ENCODE results near the gene PCAT6. TPM values are rescaled to one million over a fixed set of nuclear protein-coding genes. Genes with fewer than 3 reads are reported as not detected.

PCAT6 gene
- total RNA-seq, 1 donor from 2014 or later = 5.7 TPM

- H3K27me3 Mint-ChIP-seq (ENCODE audit: low read depth) = no peaks in the 10 kb centered on the region
- peaks cover 16% of the 10 kb centered on the region for H3K4me1 Mint-ChIP-seq
- no peaks in the 10 kb centered on the region for H3K36me3 Mint-ChIP-seq (ENCODE audit: low read depth)
- no peak for DNase-seq (ENCODE audit: low read depth, low spot score)
- H3K27ac Mint-ChIP-seq (ENCODE audit: unreplicated experiment) = no peak overlapping the region
- no peak for TF ChIP-seq CTCF (conservative IDR thresholded peaks at IDR 0.05)
- no peak overlapping the region for H3K4me3 Mint-ChIP-seq
- no peaks in the 10 kb centered on the region for H3K9me3 Mint-ChIP-seq
These were observed 21.2 kb downstream of the PCAT6 start for GRCh38 chr1:202831906-202832305.

GRCh38 chr1:202834771-202835547, 24.2 kb downstream of the PCAT6 start:
- Mint-ChIP-seq H3K9me3 (no peaks in the 10 kb centered on the region), H3K27me3 (ENCODE audit: low read depth) (no peaks in the 10 kb centered on the region), H3K36me3 (ENCODE audit: low read depth) (no peaks in the 10 kb centered on the region), H3K4me3 (no peak overlapping the region), H3K4me1 (peaks cover 30% of the 10 kb centered on the region), H3K27ac (ENCODE audit: unreplicated experiment) (no peak overlapping the region)
- no peak for TF ChIP-seq CTCF (conservative IDR thresholded peaks at IDR 0.05)
- DNase-seq (ENCODE audit: low read depth, low spot score) = no peak

GRCh38 chr1:202835548-202836072, 24.9 kb downstream of the PCAT6 start:
- no peaks in the 10 kb centered on the region for H3K36me3 Mint-ChIP-seq (ENCODE audit: low read depth)
- no peak overlapping the region for H3K27ac Mint-ChIP-seq (ENCODE audit: unreplicated experiment)
- no peak for DNase-seq (ENCODE audit: low read depth, low spot score)
- peaks cover 30% of the 10 kb centered on the region for H3K4me1 Mint-ChIP-seq
- no peak for TF ChIP-seq CTCF (conservative IDR thresholded peaks at IDR 0.05)
- no peak overlapping the region for H3K4me3 Mint-ChIP-seq
- H3K27me3 Mint-ChIP-seq (ENCODE audit: low read depth) = no peaks in the 10 kb centered on the region
- H3K9me3 Mint-ChIP-seq = no peaks in the 10 kb centered on the region

GRCh38 chr1:202836623-202837403, 26.1 kb downstream of the PCAT6 start:
- no peaks in the 10 kb centered on the region for H3K9me3 Mint-ChIP-seq
- H3K36me3 Mint-ChIP-seq (ENCODE audit: low read depth) = no peaks in the 10 kb centered on the region
- H3K27me3 Mint-ChIP-seq (ENCODE audit: low read depth) = no peaks in the 10 kb centered on the region
- DNase-seq (ENCODE audit: low read depth, low spot score) = no peak
- H3K27ac Mint-ChIP-seq (ENCODE audit: unreplicated experiment) = peak overlapping the region; percentile 63
- peak overlapping the region; percentile 47 for H3K4me3 Mint-ChIP-seq
- H3K4me1 Mint-ChIP-seq = peaks cover 39% of the 10 kb centered on the region
- TF ChIP-seq CTCF (conservative IDR thresholded peaks at IDR 0.05) = no peak

- no peak for TF ChIP-seq CTCF (conservative IDR thresholded peaks at IDR 0.05)
- Mint-ChIP-seq H3K4me3 (peak overlapping the region; percentile 47), H3K36me3 (ENCODE audit: low read depth) (no peaks in the 10 kb centered on the region), H3K9me3 (no peaks in the 10 kb centered on the region), H3K27ac (ENCODE audit: unreplicated experiment) (peak overlapping the region; percentile 82), H3K4me1 (peaks cover 43% of the 10 kb centered on the region), H3K27me3 (ENCODE audit: low read depth) (no peaks in the 10 kb centered on the region)
- DNase-seq (ENCODE audit: low read depth, low spot score) = peak; percentile 39
These were observed 27.1 kb downstream of the PCAT6 start for GRCh38 chr1:202837746-202838262.
